PC-3 (cell line): ENCODE data around the gene PPL. TPM values are rescaled to one million over a fixed set of nuclear protein-coding genes. Genes with fewer than 3 reads are reported as not detected.

Experiments
- ATAC-seq: fragments of 200-7000 bp; cut with Tn5 transposase; 2 replicates; pipeline ENCODE4 v1.9.1; 2020; ENCODE audit warnings: mild to moderate bottlenecking, moderate library complexity
- BruUV-seq: library from RNA; stranded (reverse); fragments of 400-500 nt; replicated peaks from 2 replicates; lab custom pipeline; 2021; lab: Mats Ljungman, UMichigan
- CTCF ChIA-PET: fragments of 300-600 bp; sonication (Branson Sonifier 250); formaldehyde crosslinking; loops from one replicate; lab custom pipeline; 2022; ENCODE audit warnings: antibody characterized with exemption; lab: Charles Lee
- POLR2A ChIA-PET: fragments of 300-600 bp; sonication (Branson Sonifier 250); formaldehyde crosslinking; loops from one replicate; lab custom pipeline; 2022; ENCODE audit warnings: antibody characterized with exemption; ENCODE audit not compliant: unreplicated experiment; lab: Charles Lee
- DNase-seq: peaks from one replicate; pipeline ENCODE4 v3.0.0-alpha.2; 2015
- H2AFZ ChIP-seq: fragments of 300-600 bp; sonication (generic); 2 replicates; pipeline ENCODE4 v1.6.0; 2016; ENCODE audit warnings: antibody characterized with exemption, low read length
- H3F3A ChIP-seq: fragments of 300-600 bp; sonication (generic); one replicate; pipeline ENCODE4 v1.6.0; 2017; ENCODE audit warnings: antibody characterized with exemption, low read length, control low read depth, mild to moderate bottlenecking; ENCODE audit not compliant: unreplicated experiment
- H3K27ac ChIP-seq: fragments of 300-600 bp; sonication (generic); 2 replicates; pipeline ENCODE4 v1.5.1; 2016; ENCODE audit warnings: mild to moderate bottlenecking, low read length
- H3K27me3 ChIP-seq: fragments of 300-600 bp; sonication (generic); 2 replicates; pipeline ENCODE4 v1.6.1; 2016; ENCODE audit warnings: low read length, mixed read lengths
- H3K36me3 ChIP-seq: fragments of 300-600 bp; sonication (generic); 2 replicates; pipeline ENCODE4 v1.6.1; 2016; ENCODE audit warnings: low read depth, mixed run types, low read length, mixed read lengths
- H3K4me1 ChIP-seq: fragments of 300-600 bp; sonication (generic); 2 replicates; pipeline ENCODE4 v1.5.1; 2016; ENCODE audit warnings: low read length; ENCODE audit not compliant: insufficient read depth
- H3K4me2 ChIP-seq: fragments of 300-600 bp; sonication (generic); 2 replicates; pipeline ENCODE4 v1.6.0; 2016; ENCODE audit warnings: low read length
- H3K4me3 ChIP-seq: fragments of 300-600 bp; sonication (generic); 2 replicates; pipeline ENCODE4 v1.5.1; 2016; ENCODE audit warnings: mild to moderate bottlenecking, low read length, mixed read lengths
- H3K79me2 ChIP-seq: fragments of 300-600 bp; sonication (generic); 2 replicates; pipeline ENCODE4 v1.6.1; 2017; ENCODE audit warnings: low read length, mixed read lengths
- H3K9ac ChIP-seq: fragments of 300-600 bp; sonication (generic); 2 replicates; pipeline ENCODE4 v1.6.0; 2016; ENCODE audit warnings: mild to moderate bottlenecking, low read length
- H3K9me2 ChIP-seq: fragments of 300-600 bp; sonication (generic); replicated peaks from 2 replicates; pipeline ENCODE4 v1.6.1; 2016; ENCODE audit warnings: mixed run types, low read length, mixed read lengths
- H3K9me3 ChIP-seq: fragments of 300-600 bp; sonication (generic); 2 replicates; pipeline ENCODE4 v1.6.1; 2016; ENCODE audit warnings: low read length, mixed read lengths
- H4K20me1 ChIP-seq: fragments of 300-600 bp; sonication (generic); 2 replicates; pipeline ENCODE4 v1.6.1; 2016; ENCODE audit warnings: low read length, mixed read lengths
- CTCF ChIP-seq: fragments of 300-600 bp; sonication (generic); conservative IDR thresholded peaks from 2 replicates; pipeline ENCODE4 v1.5.1; 2017; ENCODE audit warnings: antibody characterized with exemption, low read depth, mild to moderate bottlenecking, low read length
- EZH2 ChIP-seq: fragments of 300-600 bp; sonication (generic); IDR thresholded peaks from one replicate; pipeline ENCODE4 v1.6.1; 2017; ENCODE audit warnings: antibody characterized with exemption, mild to moderate bottlenecking, low read length; ENCODE audit not compliant: unreplicated experiment
- EZH2phosphoT487 ChIP-seq: fragments of 300-600 bp; sonication (generic); IDR thresholded peaks from 2 replicates; pipeline ENCODE4 v1.6.1; 2018; ENCODE audit warnings: mild to moderate bottlenecking, antibody characterized with exemption, low read length, borderline replicate concordance
- intact Hi-C: fragments of 100-400 bp; cut with micrococcal nuclease; formaldehyde crosslinking; loops from 2 replicates; pipeline ENCODE4 v1.9.0; 2023
- total RNA-seq: library from RNA; depleted of rRNA; stranded (reverse); fragments of >200 nt; gene quantifications from 2 replicates; pipeline ENCODE4 v1.2.3, GENCODE V29; 2014

PPL gene
- total RNA-seq, 1 experiment from 2014 or later: 18.8 TPM

- Histone ChIP-seq H3K4me1 (no peaks in the 10 kb centered on the region), H4K20me1 (no peaks in the 10 kb centered on the region), H3K4me3 (no peak overlapping the region), H3K27ac (no peak overlapping the region), H3K36me3 (peaks cover 18% of the 10 kb centered on the region; the same call in 1 of the 2 replicates), H3K9me2 (no peaks in the 10 kb centered on the region), H3K27me3 (no peaks in the 10 kb centered on the region), H3K79me2 (0 out of 2 replicates have a peak, but pooled peaks cover 9% of the 10 kb centered on the region), H3K4me2 (no peak overlapping the region), H3K9ac (no peak overlapping the region), H3K9me3 (no peaks in the 10 kb centered on the region), H2AFZ (no peak overlapping the region), H3F3A (no peaks in the 10 kb centered on the region)
- BruUV-seq: no TSS peak
- intact Hi-C loops: no loop called here
- TF ChIP-seq CTCF (no peak), EZH2phosphoT487 (no peak), EZH2 (no peak)
- DNase-seq: no peak
- ChIA-PET CTCF (no interaction called here), POLR2A (no interaction called here)
- no peak for ATAC-seq
Measured at GRCh38 chr16:4837733-4838501, 99.0 kb downstream of the PPL start.

- Histone ChIP-seq H3K27me3 (no peaks in the 10 kb centered on the region), H2AFZ (no peak overlapping the region), H3K9me2 (no peaks in the 10 kb centered on the region), H3K9me3 (no peaks in the 10 kb centered on the region), H3K4me2 (no peak overlapping the region), H3K27ac (no peak overlapping the region), H4K20me1 (no peaks in the 10 kb centered on the region), H3K79me2 (0 out of 2 replicates have a peak, but pooled peaks cover 9% of the 10 kb centered on the region), H3K9ac (no peak overlapping the region), H3K4me1 (no peaks in the 10 kb centered on the region), H3K4me3 (no peak overlapping the region), H3K36me3 (peaks cover 18% of the 10 kb centered on the region; the same call in 1 of the 2 replicates), H3F3A (no peaks in the 10 kb centered on the region)
- ATAC-seq (no peak), DNase-seq (no peak)
- BruUV-seq: no TSS peak
- intact Hi-C loops: no loop called here
- TF ChIP-seq CTCF (no peak), EZH2phosphoT487 (no peak), EZH2 (no peak)
- CTCF ChIA-PET: no interaction called here
- POLR2A ChIA-PET: no interaction called here
Measured at GRCh38 chr16:4836727-4837126, 100.2 kb downstream of the PPL start.

- H2AFZ ChIP-seq: no peak overlapping the region
- intact Hi-C loops: no loop called here
- DNase-seq (no peak), ATAC-seq (no peak)
- TF ChIP-seq EZH2phosphoT487: no peak
- TF ChIP-seq CTCF: no peak
- TF ChIP-seq EZH2: no peak
- no peaks in the 10 kb centered on the region for H3K4me1 ChIP-seq
- H3F3A ChIP-seq: no peaks in the 10 kb centered on the region
- no peaks in the 10 kb centered on the region for H4K20me1 ChIP-seq
- no peaks in the 10 kb centered on the region for H3K27me3 ChIP-seq
- CTCF ChIA-PET: no interaction called here
- POLR2A ChIA-PET: no interaction called here
- no peaks in the 10 kb centered on the region for H3K9me3 ChIP-seq
- H3K9me2 ChIP-seq: no peaks in the 10 kb centered on the region
- 0 out of 2 replicates have a peak, but pooled peaks cover 9% of the 10 kb centered on the region for H3K79me2 ChIP-seq
- H3K36me3 ChIP-seq: peaks cover 9% of the 10 kb centered on the region; the same call in 1 of the 2 replicates
- no peak overlapping the region for H3K4me2 ChIP-seq
- no peak overlapping the region for H3K4me3 ChIP-seq
- H3K27ac ChIP-seq: no peak overlapping the region
- H3K9ac ChIP-seq: no peak overlapping the region
- no TSS peak for BruUV-seq
Measured at GRCh38 chr16:4833584-4833983, 103.4 kb downstream of the PPL start.
